ENCODE data around the gene CDC42SE2.

CDC42SE2 gene

DNA sequence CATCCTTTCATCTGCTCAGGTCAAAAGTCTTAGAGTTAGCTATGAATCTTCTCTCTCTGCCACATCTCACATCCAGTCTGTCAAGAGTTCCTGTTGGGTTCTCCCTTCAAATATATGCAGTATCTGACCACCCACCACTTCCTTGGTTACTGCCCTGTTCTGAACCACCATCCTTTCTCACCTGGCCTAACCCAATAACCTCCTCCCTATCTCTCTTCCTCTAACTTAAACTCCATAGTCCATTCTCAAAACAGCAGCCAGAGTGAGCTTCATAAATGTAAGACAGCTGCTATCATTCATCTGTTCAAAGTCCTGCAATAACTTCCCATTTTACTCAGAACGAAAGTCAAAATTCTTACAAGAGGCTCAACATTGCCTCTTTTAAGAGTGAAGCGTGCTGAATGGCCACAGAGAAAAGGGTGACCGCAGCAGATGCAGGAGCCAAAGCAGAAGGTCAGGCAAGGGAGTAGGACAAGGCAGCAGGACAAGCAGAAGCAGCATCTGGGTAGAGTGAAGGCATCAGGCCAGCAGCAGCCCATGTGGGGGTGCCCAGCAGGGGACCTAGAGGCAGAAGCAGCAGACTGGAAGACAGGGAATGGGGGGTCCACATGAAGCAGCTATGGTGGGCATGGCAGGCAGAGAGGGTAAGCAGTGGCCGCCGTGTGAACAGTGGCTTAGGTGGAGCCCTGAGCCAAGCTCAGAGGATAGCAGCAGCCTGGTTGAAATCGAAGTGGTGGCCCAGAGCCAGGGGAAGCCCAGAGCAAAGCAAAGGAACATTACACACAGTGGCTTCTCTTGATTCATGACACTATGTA, 39.3 kb upstream of the CDC42SE2 start:
- TF ChIP-seq, protein P1, sequence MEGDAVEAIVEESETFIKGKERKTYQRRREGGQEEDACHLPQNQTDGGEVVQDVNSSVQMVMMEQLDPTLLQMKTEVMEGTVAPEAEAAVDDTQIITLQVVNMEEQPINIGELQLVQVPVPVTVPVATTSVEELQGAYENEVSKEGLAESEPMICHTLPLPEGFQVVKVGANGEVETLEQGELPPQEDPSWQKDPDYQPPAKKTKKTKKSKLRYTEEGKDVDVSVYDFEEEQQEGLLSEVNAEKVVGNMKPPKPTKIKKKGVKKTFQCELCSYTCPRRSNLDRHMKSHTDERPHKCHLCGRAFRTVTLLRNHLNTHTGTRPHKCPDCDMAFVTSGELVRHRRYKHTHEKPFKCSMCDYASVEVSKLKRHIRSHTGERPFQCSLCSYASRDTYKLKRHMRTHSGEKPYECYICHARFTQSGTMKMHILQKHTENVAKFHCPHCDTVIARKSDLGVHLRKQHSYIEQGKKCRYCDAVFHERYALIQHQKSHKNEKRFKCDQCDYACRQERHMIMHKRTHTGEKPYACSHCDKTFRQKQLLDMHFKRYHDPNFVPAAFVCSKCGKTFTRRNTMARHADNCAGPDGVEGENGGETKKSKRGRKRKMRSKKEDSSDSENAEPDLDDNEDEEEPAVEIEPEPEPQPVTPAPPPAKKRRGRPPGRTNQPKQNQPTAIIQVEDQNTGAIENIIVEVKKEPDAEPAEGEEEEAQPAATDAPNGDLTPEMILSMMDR (IDR thresholded peaks at IDR 0.05; ENCODE audit: low read length) = no peak
- no peak for TF ChIP-seq EZH2 (IDR thresholded peaks at IDR 0.05; ENCODE audit: borderline replicate concordance, low read length)
- H3K4me2 ChIP-seq (ENCODE audit: low read length) = no peak overlapping the region
- no peaks in the 10 kb centered on the region for H3F3A ChIP-seq (ENCODE audit: insufficient read depth, low read length)
- no peak overlapping the region for H3K4me3 ChIP-seq (ENCODE audit: low read depth, low read length, poor library complexity, severe bottlenecking)
- no peaks in the 10 kb centered on the region for H3K9me2 ChIP-seq (ENCODE audit: low read depth, low read length)
- no peak overlapping the region for H2AFZ ChIP-seq (ENCODE audit: low read length)
- H3K79me2 ChIP-seq (ENCODE audit: insufficient read depth, low read length) = peaks cover 34% of the 10 kb centered on the region
- H3K36me3 ChIP-seq (ENCODE audit: insufficient read depth, low read length) = peaks cover 72% of the 10 kb centered on the region
- no peak overlapping the region for H3K9ac ChIP-seq (ENCODE audit: low read length)
- no peaks in the 10 kb centered on the region for H4K20me1 ChIP-seq (ENCODE audit: insufficient read depth, low read length)
- peak overlapping the region; percentile 29 for H3K27ac ChIP-seq (ENCODE audit: low read depth, low read length, poor library complexity, severe bottlenecking)
- H3K9me3 ChIP-seq (ENCODE audit: low read length) = no peaks in the 10 kb centered on the region
- no peaks in the 10 kb centered on the region for H3K27me3 ChIP-seq (ENCODE audit: insufficient read depth, low read length)
- peaks cover 2% of the 10 kb centered on the region for H3K4me1 ChIP-seq (ENCODE audit: insufficient read depth, low read length, severe bottlenecking)

DNA sequence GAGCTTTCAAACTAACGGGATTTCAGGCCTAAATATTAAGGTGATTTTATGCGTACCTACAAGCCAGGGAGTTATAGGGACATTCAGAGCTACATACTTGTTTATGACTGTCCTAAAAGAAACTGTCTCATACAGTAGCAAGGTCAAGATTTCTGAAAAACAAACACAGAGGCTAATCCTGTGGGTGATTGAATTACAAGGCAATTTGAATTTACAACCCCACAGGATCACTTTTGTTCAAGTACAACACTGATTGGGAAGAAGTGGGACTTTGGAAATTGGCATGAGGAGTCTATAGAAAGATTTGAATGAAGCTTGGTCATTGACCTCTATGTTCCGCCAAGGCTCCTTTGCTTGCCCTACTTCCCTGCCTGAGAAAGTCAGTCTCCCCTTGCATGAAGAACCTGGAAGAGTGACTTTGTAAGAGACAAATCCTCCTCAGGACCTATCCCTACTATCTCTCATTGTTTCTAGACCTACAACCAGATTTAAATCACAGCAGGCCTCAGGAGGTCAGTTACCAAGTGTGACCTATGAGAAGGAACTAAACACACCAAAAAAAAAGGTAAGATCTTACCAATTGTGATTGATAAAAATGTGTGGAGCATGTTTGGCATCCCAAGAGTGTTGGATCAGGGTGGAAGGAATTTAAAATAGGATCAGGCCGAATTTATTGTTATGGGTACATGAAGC, 38.4 kb upstream of the CDC42SE2 start:
- Histone ChIP-seq H3K9ac (ENCODE audit: low read length) (no peak overlapping the region), H3F3A (ENCODE audit: insufficient read depth, low read length) (no peaks in the 10 kb centered on the region), H3K27me3 (ENCODE audit: insufficient read depth, low read length) (no peaks in the 10 kb centered on the region), H3K4me3 (ENCODE audit: low read depth, low read length, poor library complexity, severe bottlenecking) (no peak overlapping the region), H2AFZ (ENCODE audit: low read length) (no peak overlapping the region), H3K9me3 (ENCODE audit: low read length) (no peaks in the 10 kb centered on the region), H3K9me2 (ENCODE audit: low read depth, low read length) (no peaks in the 10 kb centered on the region), H4K20me1 (ENCODE audit: insufficient read depth, low read length) (no peaks in the 10 kb centered on the region), H3K4me1 (ENCODE audit: insufficient read depth, low read length, severe bottlenecking) (peaks cover 11% of the 10 kb centered on the region), H3K79me2 (ENCODE audit: insufficient read depth, low read length) (peaks cover 36% of the 10 kb centered on the region), H3K27ac (ENCODE audit: low read depth, low read length, poor library complexity, severe bottlenecking) (no peak overlapping the region), H3K36me3 (ENCODE audit: insufficient read depth, low read length) (peaks cover 70% of the 10 kb centered on the region), H3K4me2 (ENCODE audit: low read length) (no peak overlapping the region)
- TF ChIP-seq EZH2 (IDR thresholded peaks at IDR 0.05; ENCODE audit: borderline replicate concordance, low read length) = no peak

DNA sequence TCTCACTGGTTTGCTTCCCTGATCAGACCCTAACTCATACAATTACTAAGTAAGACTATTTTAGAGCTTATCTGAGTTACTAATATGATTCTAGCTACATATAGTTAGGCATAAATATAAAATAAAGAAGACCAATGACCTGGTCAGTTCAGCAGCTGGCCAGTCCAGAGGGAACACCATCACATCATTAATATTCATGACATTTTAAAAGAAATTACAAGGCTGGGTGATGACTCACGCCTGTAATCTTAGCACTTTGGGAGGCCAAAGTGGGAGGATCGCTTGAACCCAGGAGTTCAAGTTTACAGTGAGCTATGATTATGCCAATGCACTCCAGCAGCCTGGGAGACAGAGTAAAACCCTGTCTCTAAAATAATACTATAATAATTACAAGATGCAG, 37.0 kb upstream of the CDC42SE2 start:
- no peaks in the 10 kb centered on the region for H3F3A ChIP-seq (ENCODE audit: insufficient read depth, low read length)
- peaks cover 16% of the 10 kb centered on the region for H3K4me1 ChIP-seq (ENCODE audit: insufficient read depth, low read length, severe bottlenecking)
- H3K4me2 ChIP-seq (ENCODE audit: low read length) = no peak overlapping the region

More for the DNA sequence above, 37.0 kb upstream of the CDC42SE2 start:
- no peaks in the 10 kb centered on the region for H4K20me1 ChIP-seq (ENCODE audit: insufficient read depth, low read length)
- no peaks in the 10 kb centered on the region for H3K27me3 ChIP-seq (ENCODE audit: insufficient read depth, low read length)
- no peak overlapping the region for H3K9ac ChIP-seq (ENCODE audit: low read length)
- peaks cover 66% of the 10 kb centered on the region for H3K36me3 ChIP-seq (ENCODE audit: insufficient read depth, low read length)
- H2AFZ ChIP-seq (ENCODE audit: low read length) = no peak overlapping the region
- H3K9me3 ChIP-seq (ENCODE audit: low read length) = no peaks in the 10 kb centered on the region
- no peak overlapping the region for H3K4me3 ChIP-seq (ENCODE audit: low read depth, low read length, poor library complexity, severe bottlenecking)
- peaks cover 39% of the 10 kb centered on the region for H3K79me2 ChIP-seq (ENCODE audit: insufficient read depth, low read length)
- H3K9me2 ChIP-seq (ENCODE audit: low read depth, low read length) = no peaks in the 10 kb centered on the region
- H3K27ac ChIP-seq (ENCODE audit: low read depth, low read length, poor library complexity, severe bottlenecking) = no peak overlapping the region
- TF ChIP-seq EZH2 (IDR thresholded peaks at IDR 0.05; ENCODE audit: borderline replicate concordance, low read length) = no peak
- TF ChIP-seq, protein P1 (IDR thresholded peaks at IDR 0.05; ENCODE audit: low read length) = no peak

All from OCI-LY1 (cell line).